Mononuclear cell (primary cell): ENCODE data around the gene SLC17A3. TPM values are rescaled to one million over a fixed set of nuclear protein-coding genes. Genes with fewer than 3 reads are reported as not detected.

Source experiments
- H3K27me3 ChIP-seq: 2 replicates; pipeline ENCODE4 v1.6.0; 2011; ENCODE audit warnings: low read length, control low read depth; ENCODE audit not compliant: insufficient read depth
- H3K4me1 ChIP-seq: 2 replicates; pipeline ENCODE4 v1.5.1; 2011; ENCODE audit warnings: mild to moderate bottlenecking, low read length, control low read depth; ENCODE audit not compliant: insufficient read depth
- H3K4me3 ChIP-seq: 2 replicates; pipeline ENCODE4 v1.5.1; 2011; ENCODE audit warnings: mild to moderate bottlenecking, low read length, moderate library complexity
- H3K9me3 ChIP-seq: 2 replicates; pipeline ENCODE4 v1.5.1; 2011; ENCODE audit warnings: low read depth, mild to moderate bottlenecking, control low read depth, low read length
- total RNA-seq: library from RNA; depleted of rRNA; stranded (reverse); fragments of >200 nt; gene quantifications from one replicate; pipeline ENCODE4 v1.2.3, GENCODE V29; 2012

Gene SLC17A3
- total RNA-seq, 1 donor: 0.31 TPM

- Histone ChIP-seq H3K9me3 (no peaks in the 10 kb centered on the region), H3K27me3 (no peaks in the 10 kb centered on the region), H3K4me1 (peaks cover 10% of the 10 kb centered on the region), H3K4me3 (no peak overlapping the region)
These were observed 2.0 kb upstream of the SLC17A3 start for GRCh38 chr6:25875926-25876602.

- Histone ChIP-seq H3K4me3 (no peak overlapping the region), H3K9me3 (no peaks in the 10 kb centered on the region), H3K4me1 (peaks cover 10% of the 10 kb centered on the region), H3K27me3 (no peaks in the 10 kb centered on the region)
These were observed 1.5 kb upstream of the SLC17A3 start for GRCh38 chr6:25875563-25875905.

DNA sequence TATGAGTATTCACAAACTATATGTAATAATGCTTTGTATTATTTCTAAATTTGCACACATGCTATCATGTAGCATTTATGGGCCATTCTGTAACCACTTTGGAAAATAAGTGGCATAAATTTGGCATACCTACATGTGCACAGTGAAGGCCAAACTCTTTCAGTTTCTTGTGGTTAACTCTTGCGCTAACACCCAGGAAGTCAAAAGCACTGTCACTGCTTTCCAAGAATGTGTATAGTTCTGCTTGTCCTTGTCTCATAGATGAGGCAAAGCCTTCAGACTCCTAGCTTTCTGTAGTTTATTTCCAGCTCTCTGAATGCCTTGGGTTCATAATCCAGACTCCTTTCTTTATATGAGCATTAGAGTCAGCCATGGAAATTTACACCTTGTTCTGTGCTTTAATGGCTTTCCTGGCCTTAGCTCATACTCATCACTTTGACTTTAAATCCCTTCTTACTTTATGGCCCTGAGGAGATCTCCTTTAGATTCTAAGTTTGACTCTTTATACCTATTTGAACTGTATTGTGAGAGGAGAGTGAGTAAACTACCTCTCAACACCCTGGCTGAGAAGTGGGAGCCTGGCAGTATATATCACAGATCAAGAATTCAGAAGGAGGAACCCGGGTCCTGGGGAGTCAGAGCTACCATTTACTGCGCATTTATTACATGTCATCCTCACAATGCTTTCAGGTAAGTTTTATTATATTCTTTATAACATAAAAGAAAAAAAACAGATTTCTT is 949 bp upstream of the SLC17A3 start:
- Histone ChIP-seq H3K9me3 (no peaks in the 10 kb centered on the region), H3K4me1 (peaks cover 10% of the 10 kb centered on the region), H3K27me3 (no peaks in the 10 kb centered on the region), H3K4me3 (no peak overlapping the region)

DNA sequence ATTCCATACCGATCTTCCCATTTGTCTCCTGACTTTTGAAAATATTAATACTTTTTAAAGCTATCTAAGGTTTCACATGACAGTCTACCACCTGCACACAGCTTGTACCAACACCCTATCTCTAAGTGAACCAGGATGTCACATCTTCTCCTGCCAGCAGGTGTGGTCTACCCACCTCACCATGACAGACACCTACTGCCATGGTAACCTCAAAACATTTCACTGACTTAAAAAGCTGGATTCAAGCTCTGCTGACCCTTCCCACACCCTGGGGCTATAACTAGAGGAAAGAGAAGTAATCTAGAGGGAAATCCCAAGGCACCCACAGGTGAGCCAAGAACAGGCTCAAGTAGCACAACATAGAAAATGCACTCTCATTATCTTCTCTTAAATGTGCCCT is 1.2 kb downstream of the SLC17A3 start:
- peaks cover 10% of the 10 kb centered on the region for H3K4me1 ChIP-seq
- H3K9me3 ChIP-seq: no peaks in the 10 kb centered on the region
- H3K27me3 ChIP-seq: no peaks in the 10 kb centered on the region
- no peak overlapping the region for H3K4me3 ChIP-seq

DNA sequence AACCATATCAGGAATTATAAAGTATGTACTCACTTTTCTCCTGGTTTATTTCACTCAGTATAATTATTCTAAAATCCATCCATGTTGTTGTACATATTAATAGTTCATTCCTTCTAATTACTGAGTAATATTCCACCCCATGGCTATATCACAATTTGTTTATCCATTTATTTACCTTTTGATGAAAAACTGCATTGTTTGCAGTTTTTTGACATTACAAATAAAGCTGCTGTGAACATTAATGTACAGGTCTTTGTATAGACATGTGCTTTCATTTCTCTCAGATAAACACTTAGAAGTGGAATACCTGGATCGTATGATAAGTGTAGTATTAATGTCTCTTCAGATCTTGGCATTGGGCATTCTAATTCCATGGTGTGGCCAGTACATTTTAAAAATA is 4.2 kb downstream of the SLC17A3 start:
- H3K9me3 ChIP-seq: no peaks in the 10 kb centered on the region
- H3K4me1 ChIP-seq: peaks cover 5% of the 10 kb centered on the region
- H3K27me3 ChIP-seq: no peaks in the 10 kb centered on the region
- H3K4me3 ChIP-seq: no peak overlapping the region

DNA sequence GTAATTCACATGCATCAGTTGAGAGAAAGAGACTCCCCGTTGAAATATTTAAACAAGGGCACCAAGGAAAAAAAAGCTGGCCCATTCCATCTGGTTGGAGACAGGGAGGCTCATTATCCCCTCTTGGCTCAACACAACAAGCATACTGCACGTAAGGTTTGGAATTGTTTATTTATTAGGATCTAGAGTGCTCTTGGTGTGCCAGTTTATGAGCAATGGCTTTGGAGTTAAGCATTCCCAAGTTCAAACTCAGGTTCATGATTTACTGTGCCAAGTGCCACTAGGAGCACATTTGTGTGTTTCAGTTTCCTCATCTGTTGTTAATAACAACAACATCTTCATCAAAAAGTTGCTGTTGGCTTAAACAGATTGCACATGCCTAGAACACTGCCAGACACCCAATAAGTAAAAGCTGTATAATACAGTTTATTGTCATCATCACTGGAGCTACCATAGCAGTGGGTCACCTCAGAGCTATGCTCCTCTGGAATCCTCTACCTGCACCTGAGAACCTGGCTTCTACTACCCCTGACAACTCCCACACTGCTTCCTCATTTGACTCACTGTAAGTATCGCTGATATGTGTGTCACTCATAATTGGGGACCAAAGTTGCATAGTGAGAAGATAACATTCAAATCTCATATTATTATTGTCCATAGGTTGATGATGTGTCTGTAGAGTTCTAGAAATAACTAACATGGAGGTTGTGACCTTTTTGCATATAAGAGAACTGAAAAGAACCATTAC is 5.4 kb downstream of the SLC17A3 start:
- Histone ChIP-seq H3K4me1 (no peaks in the 10 kb centered on the region), H3K4me3 (no peak overlapping the region), H3K27me3 (no peaks in the 10 kb centered on the region), H3K9me3 (no peaks in the 10 kb centered on the region)

DNA sequence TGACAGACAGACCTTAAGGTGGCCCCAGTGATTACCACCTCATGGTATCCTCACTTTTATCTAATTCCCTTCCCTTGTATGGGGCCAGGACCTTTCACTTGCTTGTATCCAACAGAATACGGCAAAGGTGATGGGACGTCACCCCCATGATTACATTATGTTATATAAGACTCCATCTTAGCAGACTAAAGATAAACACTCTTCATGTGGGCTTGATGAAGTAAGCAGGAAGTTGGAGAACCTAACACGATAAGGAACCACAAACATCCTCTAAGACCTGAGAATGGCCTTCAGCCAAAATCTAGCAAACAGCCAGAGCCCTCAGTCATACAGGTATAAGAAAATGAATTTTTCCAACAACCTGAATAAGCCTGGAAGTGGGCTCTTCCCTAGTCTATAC is 8.0 kb downstream of the SLC17A3 start:
- Histone ChIP-seq H3K9me3 (no peaks in the 10 kb centered on the region), H3K4me3 (no peak overlapping the region), H3K27me3 (no peaks in the 10 kb centered on the region), H3K4me1 (no peaks in the 10 kb centered on the region)

GRCh38 chr6:25863360-25863759 is 10.7 kb downstream of the SLC17A3 start:
- Histone ChIP-seq H3K4me1 (no peaks in the 10 kb centered on the region), H3K9me3 (no peaks in the 10 kb centered on the region), H3K4me3 (no peak overlapping the region)

DNA sequence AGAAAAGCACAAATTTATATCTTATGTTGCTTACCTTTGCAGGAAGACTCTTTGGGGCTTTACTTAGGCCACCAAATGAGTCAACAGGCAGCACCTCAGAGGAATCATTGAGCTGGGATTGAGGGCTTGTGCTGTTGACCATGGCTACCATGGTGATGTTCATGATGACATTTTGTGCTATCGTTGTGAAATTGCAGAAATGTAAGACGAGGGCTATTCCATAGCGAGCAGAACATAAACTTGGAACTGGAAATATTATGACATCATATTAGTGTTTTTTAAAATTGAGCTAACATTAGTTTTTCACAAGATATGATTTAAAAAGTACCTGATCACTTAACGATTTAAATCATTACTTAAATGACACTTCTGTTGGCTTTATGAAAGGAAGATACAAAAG is 11.8 kb downstream of the SLC17A3 start:
- Histone ChIP-seq H3K4me1 (no peaks in the 10 kb centered on the region), H3K4me3 (no peak overlapping the region), H3K27me3 (no peaks in the 10 kb centered on the region), H3K9me3 (no peaks in the 10 kb centered on the region)

More at GRCh38 chr6:25863360-25863759, 10.7 kb downstream of the SLC17A3 start:
- H3K27me3 ChIP-seq: no peaks in the 10 kb centered on the region

DNA sequence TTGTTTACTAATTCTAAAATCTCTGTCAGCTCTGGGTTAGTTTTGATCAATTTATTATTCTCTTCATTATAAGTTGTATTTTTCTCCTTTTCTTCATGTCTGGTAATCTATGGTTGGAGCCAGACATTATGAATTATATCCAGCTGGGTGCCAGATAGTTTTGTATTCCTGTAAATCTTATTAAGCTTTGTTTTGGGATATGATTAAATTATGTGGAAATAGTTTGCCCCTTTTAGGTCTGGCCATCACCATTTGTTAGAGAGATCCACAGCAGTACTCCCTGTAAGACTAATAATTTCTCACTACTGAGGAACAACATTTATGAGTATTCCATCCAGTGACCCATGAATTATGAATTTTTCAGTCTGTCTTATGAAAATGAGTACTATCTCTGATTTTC is 21.3 kb downstream of the SLC17A3 start:
- Histone ChIP-seq H3K4me3 (no peak overlapping the region), H3K4me1 (no peaks in the 10 kb centered on the region), H3K27me3 (no peaks in the 10 kb centered on the region), H3K9me3 (no peaks in the 10 kb centered on the region)

GRCh38 chr6:25851961-25852360 is 22.1 kb downstream of the SLC17A3 start:
- Histone ChIP-seq H3K4me1 (no peaks in the 10 kb centered on the region), H3K4me3 (no peak overlapping the region), H3K27me3 (no peaks in the 10 kb centered on the region), H3K9me3 (no peaks in the 10 kb centered on the region)

DNA sequence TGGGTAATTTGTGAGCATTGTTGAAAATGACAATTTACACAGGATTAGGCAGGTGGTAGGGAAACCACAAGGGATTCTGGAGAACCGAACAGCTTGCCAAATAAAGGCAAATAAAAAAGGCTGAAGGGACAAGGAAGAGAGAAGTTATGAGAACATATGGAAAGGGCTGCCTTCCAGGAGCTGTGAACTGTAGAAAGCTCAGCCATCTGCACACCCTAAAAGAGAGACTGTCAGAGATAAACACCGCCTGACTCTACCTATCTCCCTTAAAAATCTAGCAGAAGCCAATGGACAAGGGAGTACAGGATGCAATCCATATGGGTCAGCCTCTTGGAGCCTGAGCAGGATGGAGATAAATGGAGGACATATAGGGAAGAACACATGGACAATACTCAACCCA is 29.5 kb downstream of the SLC17A3 start:
- Histone ChIP-seq H3K4me3 (no peak overlapping the region), H3K9me3 (no peaks in the 10 kb centered on the region), H3K27me3 (no peaks in the 10 kb centered on the region), H3K4me1 (no peaks in the 10 kb centered on the region)

DNA sequence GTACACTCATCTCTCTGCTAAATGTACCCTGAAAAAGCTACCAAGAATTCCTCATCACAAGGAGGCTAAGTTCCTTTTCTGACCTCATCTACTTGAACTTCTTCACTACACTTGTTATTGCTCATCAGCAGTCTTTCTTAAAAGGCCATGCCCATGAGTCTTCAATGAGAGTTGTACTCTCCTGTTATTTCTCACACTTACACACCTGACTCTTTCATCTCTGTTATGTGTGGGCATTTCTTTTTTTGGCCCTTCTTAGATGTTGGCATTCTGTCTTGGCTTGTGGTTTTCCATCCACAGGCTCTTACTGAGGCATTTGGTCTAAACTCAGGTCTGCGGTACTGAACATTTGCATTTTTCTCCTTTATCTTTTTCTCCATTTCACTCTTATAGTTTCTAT is 31.5 kb downstream of the SLC17A3 start:
- Histone ChIP-seq H3K4me3 (no peak overlapping the region), H3K9me3 (no peaks in the 10 kb centered on the region), H3K27me3 (no peaks in the 10 kb centered on the region), H3K4me1 (no peaks in the 10 kb centered on the region)

DNA sequence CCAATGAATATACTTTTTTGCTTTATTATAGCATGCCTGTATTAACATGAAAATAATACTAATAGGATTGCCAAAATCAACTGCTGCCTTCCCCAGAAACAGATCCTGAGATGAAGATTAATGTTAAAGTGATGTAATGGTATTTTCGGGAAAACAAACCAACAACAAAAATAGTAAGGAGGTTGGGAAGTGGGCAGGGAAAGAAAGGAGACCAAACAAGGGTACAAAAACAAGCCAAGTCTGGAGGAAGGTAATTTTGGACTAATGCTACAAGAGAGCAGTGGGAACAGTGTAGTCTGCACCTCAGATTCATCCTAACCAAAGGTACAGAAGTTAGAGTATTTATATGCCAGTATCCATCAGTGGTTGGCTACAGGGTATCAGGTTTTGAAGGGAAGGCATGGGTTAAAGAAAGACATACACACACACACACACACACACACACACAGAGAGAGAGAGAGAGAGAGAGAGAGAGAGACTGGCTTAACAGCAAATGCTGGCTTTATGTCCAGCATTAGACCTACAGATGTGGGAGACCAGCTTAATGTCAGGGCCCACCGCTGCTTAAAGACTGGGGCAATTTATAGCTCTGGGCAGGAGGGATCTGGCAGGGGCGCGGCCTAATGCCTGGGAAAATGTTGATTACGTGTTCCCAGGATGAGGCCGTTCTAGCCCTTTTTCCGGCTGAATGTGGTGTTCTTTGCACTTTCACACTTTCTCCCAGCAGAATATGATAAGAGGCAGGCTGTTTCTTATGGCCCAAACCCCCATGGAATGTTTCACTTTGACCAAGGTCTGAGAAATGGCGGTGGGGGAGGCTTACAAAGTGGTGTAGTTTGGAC is 38.4 kb downstream of the SLC17A3 start:
- no peaks in the 10 kb centered on the region for H3K4me1 ChIP-seq
- H3K9me3 ChIP-seq: no peaks in the 10 kb centered on the region
- H3K4me3 ChIP-seq: no peak overlapping the region
- H3K27me3 ChIP-seq: no peaks in the 10 kb centered on the region

GRCh38 chr6:25834950-25835349 is 39.1 kb downstream of the SLC17A3 start:
- H3K9me3 ChIP-seq: no peaks in the 10 kb centered on the region
- H3K27me3 ChIP-seq: no peaks in the 10 kb centered on the region
- no peaks in the 10 kb centered on the region for H3K4me1 ChIP-seq
- no peak overlapping the region for H3K4me3 ChIP-seq
